NOMO-1 treated with dmso at 0.1 percent for 144 hours (cell line): ENCODE data around the gene ELFN2.

Source experiments
- DNase-seq: peaks from one replicate; lab custom pipeline; 2025; ENCODE audit not compliant: unreplicated experiment; lab: John Stamatoyannopoulos, UW

ELFN2 gene

GRCh38 chr22:37428649-37429586 lies 1.6 kb upstream of the ELFN2 start:
- no peak for DNase-seq

- DNase-seq = no peak
Measured at GRCh38 chr22:37427711-37428635, 694 bp upstream of the ELFN2 start.

GRCh38 chr22:37426706-37427134 lies 559 bp downstream of the ELFN2 start:
- no peak for DNase-seq

- no peak for DNase-seq
Measured at GRCh38 chr22:37425800-37426705, 1.2 kb downstream of the ELFN2 start.

GRCh38 chr22:37425369-37425768 lies 1.9 kb downstream of the ELFN2 start:
- no peak for DNase-seq

- no peak for DNase-seq
Measured at GRCh38 chr22:37423283-37423682, 4.0 kb downstream of the ELFN2 start.

GRCh38 chr22:37421468-37421877 lies 5.8 kb downstream of the ELFN2 start:
- no peak for DNase-seq

- DNase-seq = no peak
Measured at GRCh38 chr22:37420686-37421467, 6.4 kb downstream of the ELFN2 start.

GRCh38 chr22:37419969-37420685 lies 7.2 kb downstream of the ELFN2 start:
- no peak for DNase-seq

- no peak for DNase-seq
Measured at GRCh38 chr22:37419370-37419968, 7.8 kb downstream of the ELFN2 start.

- no peak for DNase-seq
Measured at GRCh38 chr22:37418627-37419369, 8.5 kb downstream of the ELFN2 start.

GRCh38 chr22:37417677-37418348 lies 9.5 kb downstream of the ELFN2 start:
- DNase-seq = no peak

GRCh38 chr22:37417264-37417663 lies 10.0 kb downstream of the ELFN2 start:
- DNase-seq = no peak

GRCh38 chr22:37416827-37417226 lies 10.5 kb downstream of the ELFN2 start:
- no peak for DNase-seq

GRCh38 chr22:37416389-37416788 lies 10.9 kb downstream of the ELFN2 start:
- no peak for DNase-seq

- no peak for DNase-seq
Measured at GRCh38 chr22:37415210-37415609, 12.1 kb downstream of the ELFN2 start.

- DNase-seq = no peak
Measured at GRCh38 chr22:37414288-37414687, 13.0 kb downstream of the ELFN2 start.

- DNase-seq = no peak
Measured at GRCh38 chr22:37413546-37413945, 13.7 kb downstream of the ELFN2 start.
